Smooth muscle cell (in vitro differentiated cells): ENCODE data around the gene POLG. TPM values are rescaled to one million over a fixed set of nuclear protein-coding genes. Genes with fewer than 3 reads are reported as not detected.

Source experiments
- DNase-seq: peaks from one replicate; lab custom pipeline; 2025; ENCODE audit not compliant: unreplicated experiment; lab: John Stamatoyannopoulos, UW
- H2AFZ ChIP-seq: fragments of 200-600 bp; sonication (generic); 2 replicates; pipeline ENCODE4 v1.6.0; 2016; ENCODE audit warnings: antibody characterized with exemption, low read depth, mild to moderate bottlenecking
- H3F3A ChIP-seq: fragments of 200-600 bp; sonication (generic); 2 replicates; pipeline ENCODE4 v1.6.0; 2017; ENCODE audit warnings: antibody characterized with exemption, low read depth
- H3K27ac ChIP-seq: fragments of 200-600 bp; sonication (generic); 2 replicates; pipeline ENCODE4 v1.5.1; 2016; ENCODE audit warnings: low read depth, mild to moderate bottlenecking
- H3K27me3 ChIP-seq: fragments of 200-600 bp; sonication (generic); 2 replicates; pipeline ENCODE4 v1.6.1; 2016; ENCODE audit warnings: low read depth, mild to moderate bottlenecking
- H3K36me3 ChIP-seq: fragments of 200-600 bp; sonication (generic); 2 replicates; pipeline ENCODE4 v1.5.1; 2016; ENCODE audit warnings: low read depth
- H3K4me1 ChIP-seq: fragments of 200-600 bp; sonication (generic); 2 replicates; pipeline ENCODE4 v1.5.1; 2016; ENCODE audit warnings: low read depth
- H3K4me2 ChIP-seq: fragments of 200-600 bp; sonication (generic); 2 replicates; pipeline ENCODE4 v1.6.0; 2016; ENCODE audit warnings: mild to moderate bottlenecking
- H3K4me3 ChIP-seq: fragments of 200-600 bp; sonication (generic); 2 replicates; pipeline ENCODE4 v1.5.1; 2016; ENCODE audit warnings: mild to moderate bottlenecking
- H3K79me2 ChIP-seq: fragments of 200-600 bp; sonication (generic); 2 replicates; pipeline ENCODE4 v1.6.0; 2016; ENCODE audit warnings: low read depth, mild to moderate bottlenecking
- H3K9ac ChIP-seq: fragments of 200-600 bp; sonication (generic); 2 replicates; pipeline ENCODE4 v1.6.0; 2016; ENCODE audit warnings: low read depth
- H3K9me3 ChIP-seq: fragments of 200-600 bp; sonication (generic); replicated peaks from 2 replicates; pipeline ENCODE4 v1.5.1; 2016; ENCODE audit warnings: low read depth
- H4K20me1 ChIP-seq: fragments of 200-600 bp; sonication (generic); 2 replicates; pipeline ENCODE4 v1.6.0; 2016; ENCODE audit warnings: low read depth
- WGBS: methylation state at CpG from one replicate; pipeline ENCODE4 v1.1.7; 2016; ENCODE audit warnings: low lambda C conversion rate; 5-methylcytosine and 5-hydroxymethylcytosine counted together
- polyA plus RNA-seq: library from polyadenylated mRNA; unstranded; fragments of >200 nt; fragmentation: Nextera tagmentation; extraction: Ambion mirVana; gene quantifications from 2 replicates; pipeline ENCODE4 v1.2.1, GENCODE V29; 2016
- total RNA-seq: library from RNA; depleted of rRNA; stranded (reverse); fragments of >200 nt; gene quantifications from 2 replicates; pipeline ENCODE4 v1.2.3, GENCODE V29; 2014
- TF ChIP-seq, protein P1 (sequence below): fragments of 200-600 bp; sonication (generic); IDR thresholded peaks from 2 replicates; pipeline ENCODE4 v1.5.1; 2017; ENCODE audit warnings: borderline replicate concordance, mild to moderate bottlenecking, antibody characterized with exemption; ENCODE audit not compliant: insufficient read depth, poor library complexity, severe bottlenecking

Gene POLG
- total and polyA plus RNA-seq, 2 experiments from 2014 or later = 34.3 to 41.6 TPM

DNA sequence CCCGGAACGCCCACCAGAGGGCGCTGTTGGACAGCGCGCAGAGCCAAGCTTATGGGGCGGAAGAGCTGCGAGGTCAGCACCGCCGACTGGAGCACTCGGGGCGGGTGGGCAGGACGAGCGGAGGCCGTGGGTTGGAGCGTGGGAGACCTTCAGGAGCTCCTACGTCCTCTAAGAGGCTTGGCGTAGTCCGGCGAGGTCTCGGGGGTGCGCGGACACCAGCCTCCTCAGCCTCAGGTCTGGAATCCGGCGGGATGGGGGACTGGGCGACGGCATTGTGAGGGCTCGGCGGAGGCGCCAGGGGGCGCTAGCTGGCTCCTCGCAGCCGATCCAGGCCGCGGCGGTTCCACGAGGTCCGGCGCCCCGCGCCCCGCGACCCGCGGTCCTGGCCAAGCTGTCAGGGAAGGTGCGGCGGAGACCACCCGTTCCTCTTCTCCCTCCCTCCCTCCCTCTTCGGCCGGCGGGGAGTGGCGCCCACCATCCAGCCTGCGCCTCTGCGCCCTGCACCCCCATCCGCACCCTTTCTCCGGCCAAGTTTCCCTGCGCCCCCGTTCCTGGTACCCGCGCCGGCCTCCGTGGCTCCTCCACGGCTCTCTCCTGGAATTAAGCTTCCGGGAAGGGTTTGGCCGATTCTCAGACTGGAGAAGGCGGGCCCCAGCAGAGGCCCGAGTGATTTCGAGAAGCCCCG is 24.3 kb upstream of the POLG start:
- Histone ChIP-seq H3K9ac (no peak overlapping the region), H3K4me2 (peak overlapping the region; percentile 97), H3K27me3 (peaks cover 97% of the 10 kb centered on the region), H3K4me3 (peak overlapping the region; percentile 72), H3K4me1 (no peaks in the 10 kb centered on the region), H3K27ac (no peak overlapping the region), H2AFZ (peak overlapping the region; percentile 88), H4K20me1 (no peaks in the 10 kb centered on the region), H3K9me3 (no peaks in the 10 kb centered on the region), H3K36me3 (no peaks in the 10 kb centered on the region), H3K79me2 (no peaks in the 10 kb centered on the region), H3F3A (no peaks in the 10 kb centered on the region)
- TF ChIP-seq, protein P1, sequence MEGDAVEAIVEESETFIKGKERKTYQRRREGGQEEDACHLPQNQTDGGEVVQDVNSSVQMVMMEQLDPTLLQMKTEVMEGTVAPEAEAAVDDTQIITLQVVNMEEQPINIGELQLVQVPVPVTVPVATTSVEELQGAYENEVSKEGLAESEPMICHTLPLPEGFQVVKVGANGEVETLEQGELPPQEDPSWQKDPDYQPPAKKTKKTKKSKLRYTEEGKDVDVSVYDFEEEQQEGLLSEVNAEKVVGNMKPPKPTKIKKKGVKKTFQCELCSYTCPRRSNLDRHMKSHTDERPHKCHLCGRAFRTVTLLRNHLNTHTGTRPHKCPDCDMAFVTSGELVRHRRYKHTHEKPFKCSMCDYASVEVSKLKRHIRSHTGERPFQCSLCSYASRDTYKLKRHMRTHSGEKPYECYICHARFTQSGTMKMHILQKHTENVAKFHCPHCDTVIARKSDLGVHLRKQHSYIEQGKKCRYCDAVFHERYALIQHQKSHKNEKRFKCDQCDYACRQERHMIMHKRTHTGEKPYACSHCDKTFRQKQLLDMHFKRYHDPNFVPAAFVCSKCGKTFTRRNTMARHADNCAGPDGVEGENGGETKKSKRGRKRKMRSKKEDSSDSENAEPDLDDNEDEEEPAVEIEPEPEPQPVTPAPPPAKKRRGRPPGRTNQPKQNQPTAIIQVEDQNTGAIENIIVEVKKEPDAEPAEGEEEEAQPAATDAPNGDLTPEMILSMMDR = peak; percentile 98
- DNase-seq = peak; percentile 79
- 7% methylated on average over 49 of the region's 68 CpGs for WGBS

DNA sequence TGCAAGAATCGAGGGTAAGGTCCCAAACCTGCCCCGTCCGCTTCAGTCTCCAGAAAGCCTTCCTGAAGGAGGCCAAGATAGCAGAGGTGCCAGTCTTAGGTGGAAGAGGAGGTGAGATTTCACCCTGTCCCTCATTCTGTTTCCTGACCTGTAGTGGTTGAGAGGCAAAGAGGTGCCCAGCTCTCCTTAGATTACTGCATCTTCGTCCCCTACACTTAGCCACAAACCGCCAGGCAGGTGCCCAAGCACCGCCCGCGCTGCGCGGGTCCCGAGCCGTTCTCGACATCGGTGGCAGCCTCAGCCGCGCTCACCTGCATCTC is 23.8 kb upstream of the POLG start:
- Histone ChIP-seq H3K9me3 (no peaks in the 10 kb centered on the region), H3K36me3 (no peaks in the 10 kb centered on the region), H3K9ac (no peak overlapping the region), H3K79me2 (no peaks in the 10 kb centered on the region), H4K20me1 (no peaks in the 10 kb centered on the region), H3F3A (no peaks in the 10 kb centered on the region), H3K27ac (no peak overlapping the region), H3K27me3 (peaks cover 97% of the 10 kb centered on the region), H3K4me2 (peak overlapping the region; percentile 97), H3K4me1 (no peaks in the 10 kb centered on the region), H3K4me3 (peak overlapping the region; percentile 72), H2AFZ (peak overlapping the region; percentile 88)
- DNase-seq = no peak
- WGBS = 10% methylated on average over 16 of the region's 16 CpGs
- TF ChIP-seq, protein P1 = no peak

DNA sequence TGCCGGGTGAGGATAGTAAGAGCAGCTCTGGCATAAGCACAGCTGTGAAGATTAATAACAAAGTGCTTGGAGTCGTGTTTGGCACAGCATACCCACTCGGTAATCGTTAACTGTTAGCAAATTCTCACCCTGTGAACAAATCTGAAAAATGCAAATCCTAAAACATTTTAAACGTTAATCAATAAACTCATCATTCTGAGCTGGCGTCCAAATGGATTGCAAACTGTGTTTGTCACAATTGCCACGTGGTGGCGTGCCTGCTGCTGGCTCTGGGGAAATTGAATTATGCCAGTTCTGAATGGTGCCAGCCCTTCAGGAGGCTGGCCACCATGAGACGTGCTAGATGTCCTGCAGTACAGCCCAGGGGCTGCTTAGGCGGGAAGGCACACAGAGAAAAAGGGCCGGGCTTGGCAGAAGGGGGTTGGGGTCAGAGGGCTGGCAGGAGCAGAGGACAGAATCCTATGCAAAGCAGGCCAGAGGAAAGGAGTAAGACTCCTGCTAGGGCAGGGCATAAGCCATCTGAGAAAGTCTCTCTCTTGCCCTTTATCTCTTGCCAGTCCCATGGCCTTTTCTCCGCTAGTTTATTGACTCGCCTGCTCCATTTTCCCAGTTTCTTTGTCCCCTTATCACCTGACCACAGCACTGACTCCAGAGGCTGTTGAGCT is 22.1 kb upstream of the POLG start:
- DNase-seq = no peak
- no peak overlapping the region for H3K4me3 ChIP-seq
- H3K79me2 ChIP-seq = no peaks in the 10 kb centered on the region
- H3K9me3 ChIP-seq = no peaks in the 10 kb centered on the region
- no peak overlapping the region for H3K27ac ChIP-seq
- peaks cover 96% of the 10 kb centered on the region for H3K27me3 ChIP-seq
- H2AFZ ChIP-seq = no peak overlapping the region
- 37% methylated on average over 13 of the region's 13 CpGs for WGBS
- no peaks in the 10 kb centered on the region for H3K36me3 ChIP-seq
- no peaks in the 10 kb centered on the region for H3K4me1 ChIP-seq
- no peak overlapping the region for H3K9ac ChIP-seq
- H3K4me2 ChIP-seq = no peak overlapping the region
- TF ChIP-seq, protein P1 = peak; percentile 29
- no peaks in the 10 kb centered on the region for H4K20me1 ChIP-seq
- H3F3A ChIP-seq = no peaks in the 10 kb centered on the region

DNA sequence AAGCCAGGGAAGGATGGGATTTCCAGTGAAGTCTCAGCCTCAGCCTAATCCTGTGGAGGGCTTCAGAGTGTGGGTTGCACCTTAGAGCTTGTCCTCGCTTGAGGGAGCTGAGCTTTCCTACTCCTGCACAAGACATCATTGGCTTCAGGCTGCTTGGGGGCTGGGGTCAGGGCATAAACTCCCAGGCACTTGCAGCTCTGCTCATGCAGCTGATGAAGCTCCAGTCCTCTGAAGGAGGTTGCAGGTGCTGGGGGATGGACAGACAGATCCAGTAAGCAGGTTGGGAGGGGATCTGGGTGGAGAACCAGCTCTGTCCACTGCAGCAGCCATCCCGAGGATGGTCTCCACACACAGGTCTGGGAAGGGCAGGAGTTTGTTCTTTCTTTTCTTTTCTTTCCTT is 19.4 kb upstream of the POLG start:
- 84% methylated on average over 2 of the region's 2 CpGs for WGBS
- H3K9me3 ChIP-seq = no peaks in the 10 kb centered on the region
- peaks cover 74% of the 10 kb centered on the region for H3K27me3 ChIP-seq
- H3K79me2 ChIP-seq = no peaks in the 10 kb centered on the region
- H3K4me1 ChIP-seq = no peaks in the 10 kb centered on the region
- H3K9ac ChIP-seq = no peak overlapping the region
- no peaks in the 10 kb centered on the region for H3K36me3 ChIP-seq
- no peaks in the 10 kb centered on the region for H3F3A ChIP-seq
- no peak overlapping the region for H3K4me2 ChIP-seq
- no peaks in the 10 kb centered on the region for H4K20me1 ChIP-seq
- H2AFZ ChIP-seq = no peak overlapping the region
- no peak overlapping the region for H3K27ac ChIP-seq
- TF ChIP-seq, protein P1 = no peak
- no peak overlapping the region for H3K4me3 ChIP-seq
- DNase-seq = no peak
